Measurements from ENCODE around the gene ST8SIA3. TPM values are rescaled to one million over a fixed set of nuclear protein-coding genes. Genes with fewer than 3 reads are reported as not detected.

The ST8SIA3 gene
- total RNA-seq, 1 donor from 2014 or later: not detected

DNA sequence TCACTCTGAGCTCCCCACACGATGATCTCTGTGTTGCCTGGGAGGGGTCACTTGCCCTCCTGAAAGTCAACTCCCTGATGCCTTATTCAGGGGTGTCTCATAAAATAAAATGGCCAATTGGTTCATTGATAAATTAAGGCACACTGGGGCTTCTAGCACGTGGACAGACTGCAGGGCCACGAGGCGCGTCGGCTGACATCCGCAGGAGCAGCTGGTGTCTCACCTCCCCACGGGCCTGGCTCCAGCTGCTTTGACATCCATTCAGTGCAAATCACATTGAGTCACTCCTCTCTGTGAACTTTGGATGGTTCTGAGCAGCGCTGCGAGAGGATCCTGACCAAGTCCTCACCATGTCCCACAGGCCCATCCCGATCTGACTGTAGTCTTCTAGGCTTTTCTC is 4.6 kb upstream of the ST8SIA3 start:
- Mint-ChIP-seq H3K4me1 (peaks cover 2% of the 10 kb centered on the region), H3K27ac (no peak overlapping the region), H3K27me3 (peaks cover 44% of the 10 kb centered on the region), H3K4me3 (no peak overlapping the region), H3K9me3 (no peaks in the 10 kb centered on the region), H3K36me3 (ENCODE audit: low read depth) (no peaks in the 10 kb centered on the region)
- ChIA-PET POLR2A (no interaction called here), CTCF (no interaction called here)
- DNase-seq (no peak), ATAC-seq (ENCODE audit: low read depth) (no peak)
- intact Hi-C loops (cut with micrococcal nuclease): no loop called here
- TF ChIP-seq, protein P1, sequence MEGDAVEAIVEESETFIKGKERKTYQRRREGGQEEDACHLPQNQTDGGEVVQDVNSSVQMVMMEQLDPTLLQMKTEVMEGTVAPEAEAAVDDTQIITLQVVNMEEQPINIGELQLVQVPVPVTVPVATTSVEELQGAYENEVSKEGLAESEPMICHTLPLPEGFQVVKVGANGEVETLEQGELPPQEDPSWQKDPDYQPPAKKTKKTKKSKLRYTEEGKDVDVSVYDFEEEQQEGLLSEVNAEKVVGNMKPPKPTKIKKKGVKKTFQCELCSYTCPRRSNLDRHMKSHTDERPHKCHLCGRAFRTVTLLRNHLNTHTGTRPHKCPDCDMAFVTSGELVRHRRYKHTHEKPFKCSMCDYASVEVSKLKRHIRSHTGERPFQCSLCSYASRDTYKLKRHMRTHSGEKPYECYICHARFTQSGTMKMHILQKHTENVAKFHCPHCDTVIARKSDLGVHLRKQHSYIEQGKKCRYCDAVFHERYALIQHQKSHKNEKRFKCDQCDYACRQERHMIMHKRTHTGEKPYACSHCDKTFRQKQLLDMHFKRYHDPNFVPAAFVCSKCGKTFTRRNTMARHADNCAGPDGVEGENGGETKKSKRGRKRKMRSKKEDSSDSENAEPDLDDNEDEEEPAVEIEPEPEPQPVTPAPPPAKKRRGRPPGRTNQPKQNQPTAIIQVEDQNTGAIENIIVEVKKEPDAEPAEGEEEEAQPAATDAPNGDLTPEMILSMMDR (IDR thresholded peaks at IDR 0.05): no peak

DNA sequence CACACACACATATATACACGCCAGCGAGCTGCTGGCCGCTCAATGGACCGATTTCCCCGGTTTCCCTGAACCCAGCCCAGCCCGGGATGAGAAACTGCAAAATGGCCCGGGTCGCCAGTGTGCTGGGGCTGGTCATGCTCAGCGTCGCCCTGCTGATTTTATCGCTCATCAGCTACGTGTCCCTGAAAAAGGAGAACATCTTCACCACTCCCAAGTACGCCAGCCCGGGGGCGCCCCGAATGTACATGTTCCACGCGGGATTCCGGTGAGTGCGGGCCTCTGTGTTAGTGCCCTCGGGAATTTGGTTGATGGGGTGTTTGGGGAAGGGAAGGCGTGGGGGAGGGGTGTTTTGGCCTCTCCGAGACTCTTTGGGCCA is 392 bp downstream of the ST8SIA3 start:
- peaks cover 2% of the 10 kb centered on the region for H3K9me3 Mint-ChIP-seq
- H3K27me3 Mint-ChIP-seq: peaks cover 54% of the 10 kb centered on the region
- intact Hi-C loops (cut with micrococcal nuclease): no loop called here

GRCh38 chr18:57353137-57353939 is 981 bp downstream of the ST8SIA3 start:
- Mint-ChIP-seq H3K36me3 (ENCODE audit: low read depth) (no peaks in the 10 kb centered on the region), H3K4me1 (peaks cover 2% of the 10 kb centered on the region), H3K27me3 (peaks cover 50% of the 10 kb centered on the region), H3K9me3 (peaks cover 2% of the 10 kb centered on the region), H3K4me3 (no peak overlapping the region), H3K27ac (no peak overlapping the region)
- ATAC-seq (ENCODE audit: low read depth): no peak
- TF ChIP-seq, protein P1 (IDR thresholded peaks at IDR 0.05): no peak
- no peak for DNase-seq
- ChIA-PET POLR2A (no interaction called here), CTCF (no interaction called here)
- intact Hi-C loops (cut with micrococcal nuclease): no loop called here

More for the DNA sequence above, 392 bp downstream of the ST8SIA3 start:
- TF ChIP-seq, protein P1 (IDR thresholded peaks at IDR 0.05): no peak
- DNase-seq (no peak), ATAC-seq (ENCODE audit: low read depth) (no peak)
- no peak overlapping the region for H3K27ac Mint-ChIP-seq
- CTCF ChIA-PET: no interaction called here
- H3K4me3 Mint-ChIP-seq: no peak overlapping the region
- POLR2A ChIA-PET: no interaction called here
- H3K4me1 Mint-ChIP-seq: peaks cover 2% of the 10 kb centered on the region
- H3K36me3 Mint-ChIP-seq (ENCODE audit: low read depth): no peaks in the 10 kb centered on the region

DNA sequence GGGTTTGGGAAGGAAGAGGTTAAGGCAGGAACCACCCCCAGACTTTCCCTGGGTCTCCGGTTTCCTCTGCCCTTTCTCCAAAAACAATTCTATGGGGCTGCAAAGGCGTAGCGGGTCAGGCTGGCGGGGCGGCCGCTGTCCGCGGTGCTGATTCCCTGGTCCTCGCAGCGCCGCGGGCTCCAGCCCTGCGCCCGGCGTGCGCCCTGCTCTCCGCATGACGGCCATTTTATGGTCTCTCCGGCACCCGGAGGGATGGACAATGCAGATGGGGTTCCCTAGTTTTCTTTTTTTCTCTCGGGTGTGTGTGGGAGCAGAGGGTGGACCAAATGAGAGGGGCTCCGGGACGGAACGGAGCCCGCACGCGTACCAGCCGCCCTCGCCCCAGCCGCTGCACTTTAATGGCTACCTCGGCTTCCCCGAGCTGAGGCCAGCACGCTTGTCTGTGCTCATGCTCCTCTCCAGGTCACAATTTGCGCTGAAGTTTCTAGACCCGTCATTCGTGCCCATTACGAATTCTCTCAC is 1.6 kb downstream of the ST8SIA3 start:
- Mint-ChIP-seq H3K36me3 (ENCODE audit: low read depth) (no peaks in the 10 kb centered on the region), H3K9me3 (peaks cover 2% of the 10 kb centered on the region), H3K4me1 (peaks cover 2% of the 10 kb centered on the region), H3K4me3 (no peak overlapping the region), H3K27ac (no peak overlapping the region), H3K27me3 (peaks cover 56% of the 10 kb centered on the region)
- intact Hi-C loops (cut with micrococcal nuclease): no loop called here
- no peak for DNase-seq
- no peak for ATAC-seq (ENCODE audit: low read depth)
- TF ChIP-seq, protein P1 (IDR thresholded peaks at IDR 0.05): no peak
- CTCF ChIA-PET: no interaction called here
- POLR2A ChIA-PET: no interaction called here

DNA sequence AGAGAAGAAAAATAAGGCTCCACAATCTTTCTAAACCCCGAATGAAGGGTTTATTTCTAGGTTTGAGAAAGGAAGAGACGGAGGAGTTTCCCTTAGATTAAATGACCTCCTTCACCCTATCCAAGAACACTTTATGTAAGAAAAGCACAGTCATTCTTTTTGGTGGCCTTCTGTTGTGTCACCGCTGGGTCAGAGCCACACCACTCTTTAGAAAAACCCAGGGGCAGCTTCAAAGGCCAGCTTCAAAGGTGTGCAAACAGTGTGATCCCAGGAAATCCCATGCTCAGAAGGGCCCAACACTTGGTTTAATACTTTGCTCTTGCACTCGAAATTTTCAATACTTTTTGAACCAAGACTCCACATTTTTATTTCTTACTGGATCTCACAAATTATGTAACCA is 7.1 kb downstream of the ST8SIA3 start:
- H3K27ac Mint-ChIP-seq: no peak overlapping the region
- intact Hi-C loops (cut with micrococcal nuclease): no loop called here
- ATAC-seq (ENCODE audit: low read depth) (no peak), DNase-seq (no peak)
- TF ChIP-seq, protein P1 (IDR thresholded peaks at IDR 0.05): no peak
- H3K4me3 Mint-ChIP-seq: no peak overlapping the region
- H3K27me3 Mint-ChIP-seq: peaks cover 38% of the 10 kb centered on the region
- H3K36me3 Mint-ChIP-seq (ENCODE audit: low read depth): no peaks in the 10 kb centered on the region
- CTCF ChIA-PET: no interaction called here
- POLR2A ChIA-PET: no interaction called here
- H3K4me1 Mint-ChIP-seq: no peaks in the 10 kb centered on the region
- H3K9me3 Mint-ChIP-seq: peaks cover 2% of the 10 kb centered on the region

Data from activated B cell treated with CpG ODN at 0.5 μM for 24 hours (primary cell).